HTR-8/SVneo (cell line): Measurements from ENCODE around the gene MISP3.

ENCODE experiments used
- DNase-seq: peaks from one replicate; pipeline ENCODE4 v3.0.0; 2011; ENCODE audit warnings: low spot score, mixed read lengths; ENCODE audit not compliant: insufficient read length
- FAIRE-seq: peaks from 2 replicates; lab custom pipeline; 2011; peaks lifted over from hg19 to GRCh38; lab: Jason Lieb, UNC

MISP3 gene

GRCh38 chr19:14073925-14074838 is 1.6 kb downstream of the MISP3 start:
- DNase-seq: peak; percentile 45
- no peak for FAIRE-seq

GRCh38 chr19:14078411-14078810 is 5.8 kb downstream of the MISP3 start:
- no peak for FAIRE-seq

GRCh38 chr19:14080887-14081796 is 8.6 kb downstream of the MISP3 start:
- FAIRE-seq (peak; percentile 77), DNase-seq (peak; percentile 98)

More at GRCh38 chr19:14078411-14078810, 5.8 kb downstream of the MISP3 start:
- no peak for DNase-seq

- DNase-seq: no peak
- FAIRE-seq: no peak
Observed at GRCh38 chr19:14081797-14082674, 9.4 kb downstream of the MISP3 start.

- FAIRE-seq: no peak
- DNase-seq: no peak
Observed at GRCh38 chr19:14082675-14082960, 10.0 kb downstream of the MISP3 start.

GRCh38 chr19:14085309-14085995 is 12.9 kb downstream of the MISP3 start, which contains the start of gene C19orf67:
C19orf67 (minus strand) TSS chr19:14085783; CDS start chr19:14085627, 156 bp downstream.
- FAIRE-seq (no peak), DNase-seq (no peak)

GRCh38 chr19:14086098-14086497 is 13.5 kb downstream of the MISP3 start:
- DNase-seq (no peak), FAIRE-seq (no peak)

GRCh38 chr19:14088634-14089411 is 16.2 kb downstream of the MISP3 start:
- FAIRE-seq (no peak), DNase-seq (no peak)

- FAIRE-seq (no peak), DNase-seq (no peak)
Observed at GRCh38 chr19:14089412-14089661, 16.8 kb downstream of the MISP3 start.

GRCh38 chr19:14089662-14090508 is 17.3 kb downstream of the MISP3 start:
- FAIRE-seq: no peak
- DNase-seq: peak; percentile 34

GRCh38 chr19:14090509-14091080 is 18.0 kb downstream of the MISP3 start, which contains the start of gene SAMD1:
SAMD1 (minus strand) TSS chr19:14090751.
- FAIRE-seq (no peak), DNase-seq (peak; percentile 80)

GRCh38 chr19:14091081-14091812 is 18.7 kb downstream of the MISP3 start:
- no peak for FAIRE-seq
- DNase-seq: peak; percentile 80

GRCh38 chr19:14091813-14092462 is 19.4 kb downstream of the MISP3 start:
- no peak for FAIRE-seq

GRCh38 chr19:14093117-14093823 is 20.7 kb downstream of the MISP3 start:
- DNase-seq: no peak
- no peak for FAIRE-seq

More at GRCh38 chr19:14091813-14092462, 19.4 kb downstream of the MISP3 start:
- no peak for DNase-seq

- FAIRE-seq (no peak), DNase-seq (no peak)
Observed at GRCh38 chr19:14094854-14095253, 22.3 kb downstream of the MISP3 start.
